Measurements from ENCODE around the gene NSL1.

NSL1 gene

GRCh38 chr1:212754680-212755079 is 36.9 kb downstream of the NSL1 start:
- Histone ChIP-seq H3K4me3 (ENCODE audit: low read length) (no peak overlapping the region), H3K4me1 (ENCODE audit: control insufficient read depth, insufficient read depth, low read length) (no peaks in the 10 kb centered on the region), H3K9ac (ENCODE audit: low read length) (no peak overlapping the region), H3K27ac (ENCODE audit: low read depth, low read length) (no peak overlapping the region), H3K27me3 (ENCODE audit: control insufficient read depth, insufficient read depth, low read length) (no peaks in the 10 kb centered on the region), H3K36me3 (ENCODE audit: control insufficient read depth, insufficient read depth, low read length) (no peaks in the 10 kb centered on the region)

GRCh38 chr1:212754193-212754592 is 37.4 kb downstream of the NSL1 start:
- Histone ChIP-seq H3K27me3 (ENCODE audit: control insufficient read depth, insufficient read depth, low read length) (no peaks in the 10 kb centered on the region), H3K27ac (ENCODE audit: low read depth, low read length) (no peak overlapping the region), H3K9ac (ENCODE audit: low read length) (no peak overlapping the region), H3K36me3 (ENCODE audit: control insufficient read depth, insufficient read depth, low read length) (no peaks in the 10 kb centered on the region), H3K4me1 (ENCODE audit: control insufficient read depth, insufficient read depth, low read length) (no peaks in the 10 kb centered on the region), H3K4me3 (ENCODE audit: low read length) (no peak overlapping the region)

GRCh38 chr1:212753749-212754148 is 37.8 kb downstream of the NSL1 start:
- Histone ChIP-seq H3K36me3 (ENCODE audit: control insufficient read depth, insufficient read depth, low read length) (no peaks in the 10 kb centered on the region), H3K4me1 (ENCODE audit: control insufficient read depth, insufficient read depth, low read length) (no peaks in the 10 kb centered on the region), H3K4me3 (ENCODE audit: low read length) (no peak overlapping the region), H3K9ac (ENCODE audit: low read length) (no peak overlapping the region), H3K27me3 (ENCODE audit: control insufficient read depth, insufficient read depth, low read length) (no peaks in the 10 kb centered on the region), H3K27ac (ENCODE audit: low read depth, low read length) (no peak overlapping the region)

GRCh38 chr1:212752934-212753497 is 38.6 kb downstream of the NSL1 start:
- H3K27me3 ChIP-seq (ENCODE audit: control insufficient read depth, insufficient read depth, low read length) = no peaks in the 10 kb centered on the region
- H3K4me1 ChIP-seq (ENCODE audit: control insufficient read depth, insufficient read depth, low read length) = no peaks in the 10 kb centered on the region
- H3K4me3 ChIP-seq (ENCODE audit: low read length) = no peak overlapping the region
- no peaks in the 10 kb centered on the region for H3K36me3 ChIP-seq (ENCODE audit: control insufficient read depth, insufficient read depth, low read length)
- no peak overlapping the region for H3K9ac ChIP-seq (ENCODE audit: low read length)
- H3K27ac ChIP-seq (ENCODE audit: low read depth, low read length) = no peak overlapping the region

GRCh38 chr1:212752252-212752933 is 39.2 kb downstream of the NSL1 start:
- Histone ChIP-seq H3K27me3 (ENCODE audit: control insufficient read depth, insufficient read depth, low read length) (no peaks in the 10 kb centered on the region), H3K36me3 (ENCODE audit: control insufficient read depth, insufficient read depth, low read length) (no peaks in the 10 kb centered on the region), H3K27ac (ENCODE audit: low read depth, low read length) (no peak overlapping the region), H3K4me1 (ENCODE audit: control insufficient read depth, insufficient read depth, low read length) (no peaks in the 10 kb centered on the region), H3K4me3 (ENCODE audit: low read length) (no peak overlapping the region), H3K9ac (ENCODE audit: low read length) (no peak overlapping the region)

- no peaks in the 10 kb centered on the region for H3K36me3 ChIP-seq (ENCODE audit: control insufficient read depth, insufficient read depth, low read length)
- no peaks in the 10 kb centered on the region for H3K27me3 ChIP-seq (ENCODE audit: control insufficient read depth, insufficient read depth, low read length)
- no peak overlapping the region for H3K27ac ChIP-seq (ENCODE audit: low read depth, low read length)
- H3K4me1 ChIP-seq (ENCODE audit: control insufficient read depth, insufficient read depth, low read length) = no peaks in the 10 kb centered on the region
- H3K4me3 ChIP-seq (ENCODE audit: low read length) = no peak overlapping the region
- no peak overlapping the region for H3K9ac ChIP-seq (ENCODE audit: low read length)
Observed at GRCh38 chr1:212749821-212750535, 41.6 kb downstream of the NSL1 start.

- no peak overlapping the region for H3K4me3 ChIP-seq (ENCODE audit: low read length)
- H3K27me3 ChIP-seq (ENCODE audit: control insufficient read depth, insufficient read depth, low read length) = no peaks in the 10 kb centered on the region
- no peak overlapping the region for H3K9ac ChIP-seq (ENCODE audit: low read length)
- no peaks in the 10 kb centered on the region for H3K4me1 ChIP-seq (ENCODE audit: control insufficient read depth, insufficient read depth, low read length)
- no peak overlapping the region for H3K27ac ChIP-seq (ENCODE audit: low read depth, low read length)
- H3K36me3 ChIP-seq (ENCODE audit: control insufficient read depth, insufficient read depth, low read length) = no peaks in the 10 kb centered on the region
Observed at GRCh38 chr1:212746546-212746945, 45.0 kb downstream of the NSL1 start.

- Histone ChIP-seq H3K27ac (ENCODE audit: low read depth, low read length) (no peak overlapping the region), H3K36me3 (ENCODE audit: control insufficient read depth, insufficient read depth, low read length) (no peaks in the 10 kb centered on the region), H3K4me1 (ENCODE audit: control insufficient read depth, insufficient read depth, low read length) (no peaks in the 10 kb centered on the region), H3K9ac (ENCODE audit: low read length) (no peak overlapping the region), H3K4me3 (ENCODE audit: low read length) (no peak overlapping the region), H3K27me3 (ENCODE audit: control insufficient read depth, insufficient read depth, low read length) (no peaks in the 10 kb centered on the region)
Observed at GRCh38 chr1:212745303-212745702, 46.3 kb downstream of the NSL1 start.

GRCh38 chr1:212743901-212744475 is 47.6 kb downstream of the NSL1 start:
- H3K36me3 ChIP-seq (ENCODE audit: control insufficient read depth, insufficient read depth, low read length) = no peaks in the 10 kb centered on the region
- no peaks in the 10 kb centered on the region for H3K4me1 ChIP-seq (ENCODE audit: control insufficient read depth, insufficient read depth, low read length)
- H3K27me3 ChIP-seq (ENCODE audit: control insufficient read depth, insufficient read depth, low read length) = no peaks in the 10 kb centered on the region
- no peak overlapping the region for H3K4me3 ChIP-seq (ENCODE audit: low read length)
- no peak overlapping the region for H3K9ac ChIP-seq (ENCODE audit: low read length)
- no peak overlapping the region for H3K27ac ChIP-seq (ENCODE audit: low read depth, low read length)

GRCh38 chr1:212738330-212738729 is 53.2 kb downstream of the NSL1 start:
- no peaks in the 10 kb centered on the region for H3K36me3 ChIP-seq (ENCODE audit: control insufficient read depth, insufficient read depth, low read length)
- H3K9ac ChIP-seq (ENCODE audit: low read length) = no peak overlapping the region
- H3K27me3 ChIP-seq (ENCODE audit: control insufficient read depth, insufficient read depth, low read length) = no peaks in the 10 kb centered on the region
- no peak overlapping the region for H3K4me3 ChIP-seq (ENCODE audit: low read length)
- no peaks in the 10 kb centered on the region for H3K4me1 ChIP-seq (ENCODE audit: control insufficient read depth, insufficient read depth, low read length)
- no peak overlapping the region for H3K27ac ChIP-seq (ENCODE audit: low read depth, low read length)

GRCh38 chr1:212737559-212737958 is 54.0 kb downstream of the NSL1 start:
- H3K36me3 ChIP-seq (ENCODE audit: control insufficient read depth, insufficient read depth, low read length) = no peaks in the 10 kb centered on the region
- no peak overlapping the region for H3K27ac ChIP-seq (ENCODE audit: low read depth, low read length)
- H3K27me3 ChIP-seq (ENCODE audit: control insufficient read depth, insufficient read depth, low read length) = no peaks in the 10 kb centered on the region
- H3K4me1 ChIP-seq (ENCODE audit: control insufficient read depth, insufficient read depth, low read length) = no peaks in the 10 kb centered on the region
- H3K4me3 ChIP-seq (ENCODE audit: low read length) = no peak overlapping the region
- H3K9ac ChIP-seq (ENCODE audit: low read length) = no peak overlapping the region

GRCh38 chr1:212733109-212733508 is 58.5 kb downstream of the NSL1 start:
- no peaks in the 10 kb centered on the region for H3K4me1 ChIP-seq (ENCODE audit: control insufficient read depth, insufficient read depth, low read length)
- H3K36me3 ChIP-seq (ENCODE audit: control insufficient read depth, insufficient read depth, low read length) = no peaks in the 10 kb centered on the region
- H3K27ac ChIP-seq (ENCODE audit: low read depth, low read length) = no peak overlapping the region
- no peaks in the 10 kb centered on the region for H3K27me3 ChIP-seq (ENCODE audit: control insufficient read depth, insufficient read depth, low read length)
- H3K4me3 ChIP-seq (ENCODE audit: low read length) = no peak overlapping the region
- no peak overlapping the region for H3K9ac ChIP-seq (ENCODE audit: low read length)

Data from rectal smooth muscle tissue (tissue), 1 donor.